ENCODE data around the gene ELOVL3.

- TF ChIP-seq CTCF (IDR thresholded peaks at IDR 0.05; ENCODE audit: borderline replicate concordance, extremely low read depth, low read length, poor library complexity, severe bottlenecking) (no peak), EZH2 (IDR thresholded peaks at IDR 0.05; ENCODE audit: borderline replicate concordance, low read depth, low read length, severe bottlenecking) (no peak)
Observed at GRCh38 chr10:102268375-102268888, 42.3 kb downstream of the ELOVL3 start.
